GM18858 (cell line): ENCODE data around the gene SNRPD3.

Experiments used
- ATAC-seq: cut with Tn5 transposase; IDR thresholded peaks from one replicate; pipeline ENCODE4 v1.9.1; 2021; ENCODE audit not compliant: unreplicated experiment

The SNRPD3 gene

GRCh38 chr22:24565077-24565476, 9.3 kb downstream of the SNRPD3 start:
- ATAC-seq = no peak

GRCh38 chr22:24566899-24567511, 11.2 kb downstream of the SNRPD3 start:
- no peak for ATAC-seq

- no peak for ATAC-seq
Observed at GRCh38 chr22:24567668-24568067, 11.9 kb downstream of the SNRPD3 start.

- no peak for ATAC-seq
Observed at GRCh38 chr22:24571266-24571665, 15.5 kb downstream of the SNRPD3 start.

GRCh38 chr22:24576778-24577177, 21.0 kb downstream of the SNRPD3 start:
- no peak for ATAC-seq

GRCh38 chr22:24578355-24579257, 22.8 kb downstream of the SNRPD3 start:
- ATAC-seq = no peak

GRCh38 chr22:24579258-24579601, 23.4 kb downstream of the SNRPD3 start:
- no peak for ATAC-seq

- ATAC-seq = no peak
Observed at GRCh38 chr22:24580276-24580675, 24.5 kb downstream of the SNRPD3 start.

- no peak for ATAC-seq
Observed at GRCh38 chr22:24582056-24582814, 26.4 kb downstream of the SNRPD3 start.

- no peak for ATAC-seq
Observed at GRCh38 chr22:24583221-24584165, 27.7 kb downstream of the SNRPD3 start.

GRCh38 chr22:24584166-24584790, 28.5 kb downstream of the SNRPD3 start:
- no peak for ATAC-seq

- no peak for ATAC-seq
Observed at GRCh38 chr22:24584871-24585411, 29.1 kb downstream of the SNRPD3 start.

GRCh38 chr22:24585461-24585860, 29.7 kb downstream of the SNRPD3 start:
- no peak for ATAC-seq

GRCh38 chr22:24585927-24586546, 30.2 kb downstream of the SNRPD3 start:
- ATAC-seq = no peak

- no peak for ATAC-seq
Observed at GRCh38 chr22:24587251-24587650, 31.5 kb downstream of the SNRPD3 start.

- no peak for ATAC-seq
Observed at GRCh38 chr22:24587948-24588347, 32.1 kb downstream of the SNRPD3 start.

- no peak for ATAC-seq
Observed at GRCh38 chr22:24588381-24588756, 32.6 kb downstream of the SNRPD3 start.

GRCh38 chr22:24588757-24589481, 33.1 kb downstream of the SNRPD3 start:
- ATAC-seq = no peak

- ATAC-seq = no peak
Observed at GRCh38 chr22:24589518-24590030, 33.8 kb downstream of the SNRPD3 start.
